GM12892 (cell line): ENCODE measurements around the gene MYNN.

Source experiments
- POLR2A ChIP-seq: IDR thresholded peaks from 2 replicates; pipeline ENCODE4 v1.6.1; 2011; ENCODE audit warnings: low read depth, low read length, control low read depth
- POLR2AphosphoS5 ChIP-seq: IDR thresholded peaks from 2 replicates; pipeline ENCODE4 v1.6.1; 2011; ENCODE audit warnings: low read depth, low read length, control low read depth
- TAF1 ChIP-seq: IDR thresholded peaks from 2 replicates; pipeline ENCODE4 v1.6.1; 2011; ENCODE audit warnings: low read depth, mild to moderate bottlenecking, control low read depth, low read length, borderline replicate concordance

- TF ChIP-seq POLR2AphosphoS5: no peak
- no peak for TF ChIP-seq POLR2A
- TF ChIP-seq TAF1: no peak
Measured at GRCh38 chr3:169758359-169758994, 14.7 kb upstream of the MYNN start.
